HG03565 (cell line): ENCODE measurements around the gene PCDHB5.
"Not testable (repeated sequence)": the region's sequence is repeated elsewhere in the genome, so short reads cannot be mapped to it uniquely, and the experiment has no call there.

Experiments used
- ATAC-seq: cut with Tn5 transposase; IDR thresholded peaks from one replicate; pipeline ENCODE4 v1.9.1; 2021; ENCODE audit warnings: mild to moderate bottlenecking, moderate library complexity; ENCODE audit not compliant: unreplicated experiment

The PCDHB5 gene

GRCh38 chr5:141135030-141135717, at the start of gene PCDHB5:
Gene PCDHB5, plus strand, starts transcription at chr5:141135206. Its CDS starts 229 bp downstream, at chr5:141135435.
- no peak for ATAC-seq

- no peak for ATAC-seq
These were observed 40.3 kb upstream of the PCDHB5 start, which contains the start of gene PCDHB2 for GRCh38 chr5:141094481-141095262. Gene PCDHB2, plus strand, starts transcription at chr5:141094615. Its CDS starts 176 bp downstream, at chr5:141094791.

- ATAC-seq = no peak
These were observed 39.8 kb upstream of the PCDHB5 start for GRCh38 chr5:141095263-141095641.

GRCh38 chr5:141096181-141096580, 38.8 kb upstream of the PCDHB5 start:
- not testable (repeated sequence) for ATAC-seq

GRCh38 chr5:141096586-141096985, 38.4 kb upstream of the PCDHB5 start:
- ATAC-seq = not testable (repeated sequence)

GRCh38 chr5:141100243-141100805, 34.7 kb upstream of the PCDHB5 start, which contains the start of gene PCDHB3:
Gene PCDHB3, plus strand, starts transcription at chr5:141100473. Its CDS starts 177 bp downstream, at chr5:141100650.
- ATAC-seq = no peak

GRCh38 chr5:141101059-141101458, 33.9 kb upstream of the PCDHB5 start:
- no peak for ATAC-seq

- ATAC-seq = not testable (repeated sequence)
These were observed 32.9 kb upstream of the PCDHB5 start for GRCh38 chr5:141102070-141102469.

- ATAC-seq = not testable (repeated sequence)
These were observed 32.5 kb upstream of the PCDHB5 start for GRCh38 chr5:141102471-141102870.

- ATAC-seq = no peak
These were observed 29.7 kb upstream of the PCDHB5 start for GRCh38 chr5:141105350-141105749.

- ATAC-seq = no peak
These were observed 15.8 kb upstream of the PCDHB5 start for GRCh38 chr5:141119250-141119649.

- ATAC-seq = no peak
These were observed 13.4 kb upstream of the PCDHB5 start, which contains the start of gene PCDHB4 for GRCh38 chr5:141121563-141121962. Gene PCDHB4, plus strand, starts transcription at chr5:141121818. Its CDS starts 181 bp downstream, at chr5:141121999.

GRCh38 chr5:141121985-141122384, 13.0 kb upstream of the PCDHB5 start:
- no peak for ATAC-seq

GRCh38 chr5:141123396-141124135, 11.4 kb upstream of the PCDHB5 start:
- ATAC-seq = not testable (repeated sequence)

- ATAC-seq = no peak
These were observed 7.7 kb upstream of the PCDHB5 start for GRCh38 chr5:141127305-141127704.

GRCh38 chr5:141135718-141136266, 786 bp downstream of the PCDHB5 start:
- ATAC-seq = no peak

GRCh38 chr5:141137346-141137745, 2.3 kb downstream of the PCDHB5 start:
- ATAC-seq = not testable (repeated sequence)

GRCh38 chr5:141149812-141150211, 14.8 kb downstream of the PCDHB5 start, which contains the start of gene PCDHB6:
Gene PCDHB6, plus strand, starts transcription at chr5:141150057. Its CDS starts 201 bp downstream, at chr5:141150258.
- no peak for ATAC-seq

- no peak for ATAC-seq
These were observed 15.4 kb downstream of the PCDHB5 start for GRCh38 chr5:141150224-141150992.

- no peak for ATAC-seq
These were observed 16.0 kb downstream of the PCDHB5 start for GRCh38 chr5:141150993-141151325.
